Measurements from ENCODE around the gene PATE4.

Gene PATE4

DNA sequence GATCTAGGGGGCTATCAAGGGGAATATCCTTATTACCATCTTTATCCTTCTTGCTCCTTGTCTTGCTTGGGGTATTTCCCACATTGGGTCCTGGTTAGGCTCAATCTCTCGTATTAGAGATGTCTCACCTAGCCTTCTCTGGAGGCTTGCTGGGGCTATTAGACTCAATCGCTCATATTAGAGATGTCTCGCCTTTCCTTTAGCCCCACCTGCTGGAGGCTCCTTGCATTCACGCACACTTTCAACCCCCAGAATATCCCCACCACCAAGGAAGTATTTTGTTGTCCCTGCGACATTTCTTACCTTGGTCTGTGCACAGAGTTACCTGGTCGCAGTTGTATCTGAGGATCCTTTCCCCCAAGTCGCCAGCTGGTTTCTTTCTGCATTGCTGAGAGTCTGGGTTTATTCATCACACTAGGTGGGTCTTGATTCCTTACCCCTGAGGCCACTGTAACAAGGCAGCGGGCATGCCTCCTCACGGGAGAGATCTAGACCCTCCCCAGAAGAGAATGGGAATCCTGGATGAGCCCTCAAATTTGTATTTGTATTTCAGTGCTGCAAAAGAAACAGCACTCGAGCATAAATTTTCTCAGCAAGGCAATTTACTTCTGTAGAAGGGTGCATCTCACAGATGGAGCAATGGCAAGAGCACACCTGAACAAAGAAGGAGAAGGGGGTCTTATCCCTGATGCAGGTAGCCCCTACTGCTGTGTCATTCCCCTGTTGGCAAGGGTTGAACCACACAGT is 38.4 kb downstream of the PATE4 start:
- H3K27me3 Mint-ChIP-seq (ENCODE audit: low read depth), result peaks cover 6% of the 10 kb centered on the region
- H3K36me3 Mint-ChIP-seq (ENCODE audit: low read depth), result no peaks in the 10 kb centered on the region
- no peak overlapping the region for H3K27ac Mint-ChIP-seq
- H3K4me3 Mint-ChIP-seq, result no peak overlapping the region
- H3K4me1 Mint-ChIP-seq (ENCODE audit: low read depth), result no peaks in the 10 kb centered on the region
- no peaks in the 10 kb centered on the region for H3K9me3 Mint-ChIP-seq

- no peaks in the 10 kb centered on the region for H3K9me3 Mint-ChIP-seq
Measured at GRCh38 chr11:125872138-125872491, 39.0 kb downstream of the PATE4 start.

GRCh38 chr11:125873881-125874555 is 40.9 kb downstream of the PATE4 start:
- no peak overlapping the region for H3K27ac Mint-ChIP-seq
- no peaks in the 10 kb centered on the region for H3K9me3 Mint-ChIP-seq
- no peaks in the 10 kb centered on the region for H3K4me1 Mint-ChIP-seq (ENCODE audit: low read depth)
- H3K27me3 Mint-ChIP-seq (ENCODE audit: low read depth), result peaks cover 13% of the 10 kb centered on the region
- no peaks in the 10 kb centered on the region for H3K36me3 Mint-ChIP-seq (ENCODE audit: low read depth)
- no peak overlapping the region for H3K4me3 Mint-ChIP-seq

More at GRCh38 chr11:125872138-125872491, 39.0 kb downstream of the PATE4 start:
- Mint-ChIP-seq H3K27ac (no peak overlapping the region), H3K4me3 (no peak overlapping the region), H3K36me3 (ENCODE audit: low read depth) (no peaks in the 10 kb centered on the region), H3K27me3 (ENCODE audit: low read depth) (peaks cover 6% of the 10 kb centered on the region), H3K4me1 (ENCODE audit: low read depth) (no peaks in the 10 kb centered on the region)

- H3K36me3 Mint-ChIP-seq (ENCODE audit: low read depth), result no peaks in the 10 kb centered on the region
- H3K27me3 Mint-ChIP-seq (ENCODE audit: low read depth), result peaks cover 13% of the 10 kb centered on the region
- H3K9me3 Mint-ChIP-seq, result no peaks in the 10 kb centered on the region
- H3K4me1 Mint-ChIP-seq (ENCODE audit: low read depth), result no peaks in the 10 kb centered on the region
- H3K4me3 Mint-ChIP-seq, result no peak overlapping the region
- no peak overlapping the region for H3K27ac Mint-ChIP-seq
Measured at GRCh38 chr11:125874556-125875124, 41.5 kb downstream of the PATE4 start.

GRCh38 chr11:125881291-125881690 is 48.2 kb downstream of the PATE4 start:
- no peak overlapping the region for H3K27ac Mint-ChIP-seq
- no peak overlapping the region for H3K4me3 Mint-ChIP-seq
- H3K27me3 Mint-ChIP-seq (ENCODE audit: low read depth), result peaks cover 29% of the 10 kb centered on the region
- no peaks in the 10 kb centered on the region for H3K9me3 Mint-ChIP-seq
- no peaks in the 10 kb centered on the region for H3K36me3 Mint-ChIP-seq (ENCODE audit: low read depth)
- H3K4me1 Mint-ChIP-seq (ENCODE audit: low read depth), result no peaks in the 10 kb centered on the region

- no peaks in the 10 kb centered on the region for H3K9me3 Mint-ChIP-seq
- H3K27me3 Mint-ChIP-seq (ENCODE audit: low read depth), result peaks cover 31% of the 10 kb centered on the region
- H3K27ac Mint-ChIP-seq, result no peak overlapping the region
- peaks cover 5% of the 10 kb centered on the region for H3K36me3 Mint-ChIP-seq (ENCODE audit: low read depth)
- peaks cover 13% of the 10 kb centered on the region for H3K4me1 Mint-ChIP-seq (ENCODE audit: low read depth)
- H3K4me3 Mint-ChIP-seq, result no peak overlapping the region
Measured at GRCh38 chr11:125883375-125883774, 50.3 kb downstream of the PATE4 start.

GRCh38 chr11:125886997-125887372 is 53.9 kb downstream of the PATE4 start:
- Mint-ChIP-seq H3K9me3 (no peaks in the 10 kb centered on the region), H3K4me3 (peak overlapping the region; percentile 86), H3K27me3 (ENCODE audit: low read depth) (peaks cover 8% of the 10 kb centered on the region), H3K27ac (peak overlapping the region; percentile 98), H3K4me1 (ENCODE audit: low read depth) (peaks cover 25% of the 10 kb centered on the region), H3K36me3 (ENCODE audit: low read depth) (peaks cover 9% of the 10 kb centered on the region)

DNA sequence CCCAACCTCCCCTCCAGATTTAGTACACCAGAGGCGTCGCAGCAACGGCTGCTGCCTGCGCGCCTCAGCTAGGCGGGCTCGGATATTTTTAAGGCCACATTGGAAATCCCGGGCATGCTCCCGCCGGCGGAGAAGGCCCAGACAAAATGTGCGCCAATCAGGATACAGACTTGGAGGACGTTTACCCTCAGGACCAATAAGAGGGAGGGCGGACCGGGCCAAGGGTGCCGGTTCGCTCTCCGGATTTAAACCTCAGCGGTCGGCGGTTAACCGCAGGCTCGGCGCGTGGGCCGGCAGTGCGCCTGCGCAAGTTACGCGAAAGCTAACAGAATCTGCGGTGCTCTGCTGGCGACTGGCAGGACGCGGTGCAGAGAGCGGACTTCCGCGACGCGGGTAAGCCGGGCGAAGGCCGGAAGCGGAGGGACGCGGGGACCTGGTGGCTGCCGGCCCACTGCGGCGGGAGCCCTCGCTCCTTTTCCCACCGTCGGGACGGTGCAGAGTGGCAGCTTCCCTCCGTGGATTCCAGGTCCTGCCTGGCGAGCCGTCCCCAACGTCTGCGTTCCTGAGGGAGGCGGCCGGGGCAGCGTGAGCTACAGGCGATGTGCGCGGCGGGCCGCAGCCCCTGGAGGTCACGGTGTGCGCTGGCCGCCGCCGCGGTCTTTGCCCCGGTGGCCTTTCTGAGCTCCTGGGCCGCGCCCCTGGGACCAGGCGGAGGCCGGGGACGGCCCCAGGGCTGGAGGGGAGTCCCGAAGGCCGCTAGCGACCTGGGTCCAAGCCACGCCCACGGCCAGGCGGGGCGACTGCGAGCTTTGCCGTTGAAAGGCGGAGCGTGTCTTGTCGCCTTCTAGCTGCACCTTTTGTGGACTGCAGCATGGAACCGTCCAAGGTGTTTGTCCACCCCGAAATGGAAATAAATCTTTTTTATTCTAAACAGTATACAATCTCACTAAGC is 54.5 kb downstream of the PATE4 start, which contains the start of gene HYLS1:
Gene HYLS1, plus strand, starts transcription at position 296 of the 952 bp plus-strand sequence. CDS start 11,701 bp downstream, outside the sequence.
- H3K36me3 Mint-ChIP-seq (ENCODE audit: low read depth), result peaks cover 12% of the 10 kb centered on the region
- peaks cover 5% of the 10 kb centered on the region for H3K27me3 Mint-ChIP-seq (ENCODE audit: low read depth)
- peak within 1 kb of the TSS; percentile 98 for H3K27ac Mint-ChIP-seq
- H3K9me3 Mint-ChIP-seq, result no peaks in the 10 kb centered on the region
- peaks cover 28% of the 10 kb centered on the region for H3K4me1 Mint-ChIP-seq (ENCODE audit: low read depth)
- peak within 1 kb of the TSS; percentile 86 for H3K4me3 Mint-ChIP-seq
